MG63 (cell line): ENCODE results near the gene SNF8. TPM values are rescaled to one million over a fixed set of nuclear protein-coding genes. Genes with fewer than 3 reads are reported as not detected.
A peak's percentile ranks its signal among the peaks of the same experiment; 100 is the strongest.

Source experiments
- DNase-seq: peaks from one replicate; pipeline ENCODE4 v3.0.0-alpha.2; 2020
- H3K27me3 ChIP-seq: fragments of 250-450 bp; sonication (Bioruptor Pico); 2 replicates; pipeline ENCODE4 v1.5.1; 2020; ENCODE audit warnings: mild to moderate bottlenecking, moderate library complexity
- H3K36me3 ChIP-seq: fragments of 250-450 bp; sonication (Bioruptor Pico); 2 replicates; pipeline ENCODE4 v1.5.1; 2020; ENCODE audit warnings: mild to moderate bottlenecking, moderate library complexity
- H3K4me3 ChIP-seq: fragments of 250-450 bp; sonication (Bioruptor Pico); 2 replicates; pipeline ENCODE4 v1.5.1; 2020; ENCODE audit warnings: mild to moderate bottlenecking, moderate library complexity
- H3K9me3 ChIP-seq: fragments of 250-450 bp; sonication (Bioruptor Pico); 2 replicates; pipeline ENCODE4 v1.5.1; 2020; ENCODE audit warnings: mild to moderate bottlenecking, moderate library complexity
- total RNA-seq: library from RNA; depleted of rRNA; stranded (reverse); fragments of >200 nt; shearing (Covaris generic); gene quantifications from 2 replicates; pipeline ENCODE4 v1.2.3, GENCODE V29; 2014; ENCODE audit warnings: low replicate concordance; rRNA removed

The SNF8 gene
- total RNA-seq, 1 experiment from 2014 or later, result 293 TPM

DNA sequence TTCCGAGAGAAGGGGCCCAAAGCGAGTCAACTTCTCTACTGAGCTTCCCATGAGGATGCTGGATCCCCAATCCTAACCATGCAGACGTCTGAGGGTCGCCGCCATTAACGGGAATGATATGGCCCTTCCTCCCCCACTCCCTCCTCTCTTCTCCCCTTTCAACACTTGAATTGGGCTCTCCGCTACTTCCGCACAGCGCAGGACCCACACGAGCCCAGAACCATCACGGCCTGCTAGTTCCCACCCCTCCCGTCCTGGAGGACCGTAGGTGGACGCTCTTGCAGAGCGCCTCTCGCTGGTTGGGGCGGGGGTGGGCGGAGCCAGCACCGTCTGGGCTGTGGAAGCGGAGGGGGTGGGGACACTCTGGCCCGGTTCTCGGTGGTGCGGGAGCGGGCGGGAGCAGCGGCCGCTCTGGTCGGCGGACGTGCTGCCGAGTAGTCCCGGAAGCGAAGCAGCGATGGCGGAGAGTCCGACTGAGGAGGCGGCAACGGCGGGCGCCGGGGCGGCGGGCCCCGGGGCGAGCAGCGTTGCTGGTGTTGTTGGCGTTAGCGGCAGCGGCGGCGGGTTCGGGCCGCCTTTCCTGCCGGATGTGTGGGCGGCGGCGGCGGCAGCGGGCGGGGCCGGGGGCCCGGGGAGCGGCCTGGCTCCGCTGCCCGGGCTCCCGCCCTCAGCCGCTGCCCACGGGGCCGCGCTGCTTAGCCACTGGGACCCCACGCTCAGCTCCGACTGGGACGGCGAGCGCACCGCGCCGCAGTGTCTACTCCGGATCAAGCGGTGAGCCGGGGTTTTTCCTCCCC is 36.4 kb downstream of the SNF8 start, which contains the start of gene UBE2Z:
Gene UBE2Z, plus strand, starts transcription at position 361 of the 797 bp plus-strand sequence. Its CDS starts 97 bp downstream, at position 458.
- DNase-seq, result peak; percentile 96
- H3K4me3 ChIP-seq, result peak within 1 kb of the TSS; percentile 64
- no peaks in the 10 kb centered on the region for H3K27me3 ChIP-seq
- peaks cover 38% of the 10 kb centered on the region for H3K36me3 ChIP-seq
- no peaks in the 10 kb centered on the region for H3K9me3 ChIP-seq

GRCh38 chr17:48907713-48908046 is 37.0 kb downstream of the SNF8 start:
- Histone ChIP-seq H3K36me3 (peaks cover 33% of the 10 kb centered on the region), H3K27me3 (no peaks in the 10 kb centered on the region), H3K4me3 (peak overlapping the region; percentile 64), H3K9me3 (no peaks in the 10 kb centered on the region)
- DNase-seq, result no peak

DNA sequence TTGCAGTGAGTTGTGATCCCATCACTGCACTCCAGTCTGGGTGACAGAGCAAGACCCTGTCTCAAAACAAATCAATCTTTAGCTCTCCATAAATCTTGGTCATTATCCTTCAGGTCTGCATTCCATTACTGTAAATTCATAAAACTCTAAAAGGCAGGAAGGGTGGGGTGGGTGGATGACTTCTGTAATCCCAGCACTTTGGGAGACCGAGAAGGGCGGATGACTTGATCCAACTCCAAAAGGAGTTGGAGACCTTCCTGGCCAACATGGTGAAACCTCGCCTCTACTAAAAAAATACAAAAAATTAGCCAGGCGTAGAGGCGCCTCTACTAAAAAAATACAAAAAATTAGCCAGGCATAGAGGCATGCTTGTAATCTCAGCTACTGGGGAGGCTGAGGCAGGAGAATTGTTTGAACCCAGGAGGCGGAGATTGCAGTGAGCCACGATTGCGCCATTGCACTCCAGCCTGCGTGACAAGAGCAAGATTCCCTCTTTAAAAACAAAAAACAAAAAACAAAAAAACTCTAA is 38.6 kb downstream of the SNF8 start:
- H3K36me3 ChIP-seq, result peaks cover 16% of the 10 kb centered on the region
- no peak overlapping the region for H3K4me3 ChIP-seq
- no peak for DNase-seq
- H3K9me3 ChIP-seq, result no peaks in the 10 kb centered on the region
- no peaks in the 10 kb centered on the region for H3K27me3 ChIP-seq

- Histone ChIP-seq H3K27me3 (no peaks in the 10 kb centered on the region), H3K9me3 (no peaks in the 10 kb centered on the region), H3K36me3 (no peaks in the 10 kb centered on the region; the same call in none of the 2 replicates), H3K4me3 (no peak overlapping the region)
- no peak for DNase-seq
Measured at GRCh38 chr17:48904428-48904827, 40.2 kb downstream of the SNF8 start.

DNA sequence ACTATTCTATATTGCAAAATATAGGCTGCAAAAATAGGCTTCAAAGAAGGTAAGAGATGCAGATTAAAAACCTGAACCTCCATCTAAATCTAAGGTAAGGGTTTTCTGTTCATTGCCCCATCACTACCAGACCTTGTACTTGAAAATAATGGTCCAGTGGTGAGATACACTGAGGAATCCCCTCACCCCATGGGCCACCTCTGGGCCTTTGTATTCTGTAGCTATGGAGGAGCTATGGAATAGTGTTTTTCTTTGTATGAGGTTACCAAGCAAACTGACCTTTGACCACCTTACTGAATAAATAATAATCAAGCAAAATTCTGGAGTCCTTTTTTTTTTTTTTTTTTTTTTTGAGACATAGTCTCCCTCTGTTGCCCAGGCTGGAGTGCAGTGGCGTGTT is 41.2 kb downstream of the SNF8 start:
- Histone ChIP-seq H3K9me3 (no peaks in the 10 kb centered on the region), H3K4me3 (no peak overlapping the region), H3K36me3 (peaks cover 2% of the 10 kb centered on the region), H3K27me3 (no peaks in the 10 kb centered on the region)
- DNase-seq, result no peak

DNA sequence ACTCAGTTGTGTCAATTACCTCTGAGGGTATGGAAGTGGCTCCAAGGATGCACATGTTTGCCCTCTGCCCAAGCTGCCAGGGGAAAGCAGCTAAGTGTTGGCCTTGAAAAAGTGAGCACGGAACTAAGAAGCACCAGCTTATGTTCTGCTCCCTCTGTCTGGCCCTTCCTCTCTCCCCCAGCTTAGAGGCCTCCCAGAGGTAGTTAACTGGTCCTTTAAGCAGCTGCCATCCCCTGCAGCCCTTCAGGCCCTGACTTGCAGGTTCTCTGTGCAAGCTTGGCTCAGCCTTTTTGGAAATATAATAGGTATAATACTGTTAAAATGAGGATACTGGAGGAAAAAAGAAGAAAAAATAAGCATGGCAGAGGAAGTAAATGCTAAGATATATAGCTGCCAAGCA is 43.4 kb downstream of the SNF8 start:
- Histone ChIP-seq H3K27me3 (no peaks in the 10 kb centered on the region), H3K9me3 (no peaks in the 10 kb centered on the region), H3K36me3 (peaks cover 21% of the 10 kb centered on the region), H3K4me3 (no peak overlapping the region)
- no peak for DNase-seq

GRCh38 chr17:48894886-48895285 is 49.8 kb downstream of the SNF8 start:
- Histone ChIP-seq H3K27me3 (no peaks in the 10 kb centered on the region), H3K4me3 (no peak overlapping the region), H3K36me3 (peaks cover 47% of the 10 kb centered on the region), H3K9me3 (no peaks in the 10 kb centered on the region)
- no peak for DNase-seq

- Histone ChIP-seq H3K27me3 (no peaks in the 10 kb centered on the region), H3K36me3 (peaks cover 47% of the 10 kb centered on the region), H3K4me3 (peak overlapping the region; percentile 82), H3K9me3 (no peaks in the 10 kb centered on the region)
- DNase-seq, result no peak
Measured at GRCh38 chr17:48893646-48894508, 50.8 kb downstream of the SNF8 start.

DNA sequence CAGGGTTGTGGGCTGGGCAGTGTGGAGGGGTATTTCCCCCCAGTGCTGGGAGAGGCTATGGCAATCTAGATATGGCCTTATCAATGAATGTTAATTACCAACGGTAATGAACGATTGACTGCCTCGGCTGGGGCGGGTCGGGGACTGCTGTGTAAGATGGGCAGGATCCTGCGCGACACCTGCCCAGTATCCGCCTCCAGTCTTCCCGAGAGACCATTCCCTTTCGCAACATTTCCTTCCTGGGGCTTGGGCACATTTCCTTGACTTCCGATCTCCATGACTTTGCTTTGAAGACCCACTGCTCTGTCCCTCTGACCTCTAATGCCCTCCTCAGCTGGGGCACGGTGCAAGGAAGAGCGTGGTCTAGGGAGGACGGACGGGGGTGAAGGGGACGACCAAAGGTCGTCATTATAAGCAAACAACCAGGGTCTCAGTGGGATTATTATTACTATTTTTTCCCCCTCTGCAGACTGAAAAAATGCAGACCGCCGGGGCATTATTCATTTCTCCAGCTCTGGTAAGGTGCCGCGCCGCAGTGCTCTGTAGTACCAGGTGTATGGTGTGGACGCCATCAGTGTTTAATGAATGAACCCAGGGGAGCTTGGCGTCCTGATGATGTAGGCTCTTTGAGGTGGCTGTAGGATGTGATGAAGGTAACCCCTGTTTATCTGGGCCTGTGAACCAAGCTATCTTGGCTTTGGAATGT is 51.5 kb downstream of the SNF8 start:
- no peak for DNase-seq
- H3K4me3 ChIP-seq, result peak overlapping the region; percentile 82

GRCh38 chr17:48890086-48890485 is 54.6 kb downstream of the SNF8 start:
- DNase-seq, result no peak
- Histone ChIP-seq H3K9me3 (no peaks in the 10 kb centered on the region), H3K4me3 (no peak overlapping the region), H3K36me3 (peaks cover 15% of the 10 kb centered on the region), H3K27me3 (no peaks in the 10 kb centered on the region)

More for the DNA sequence above, 51.5 kb downstream of the SNF8 start:
- Histone ChIP-seq H3K27me3 (no peaks in the 10 kb centered on the region), H3K9me3 (no peaks in the 10 kb centered on the region), H3K36me3 (peaks cover 42% of the 10 kb centered on the region)

- Histone ChIP-seq H3K36me3 (no peaks in the 10 kb centered on the region), H3K9me3 (no peaks in the 10 kb centered on the region), H3K27me3 (no peaks in the 10 kb centered on the region), H3K4me3 (no peak overlapping the region)
- no peak for DNase-seq
Measured at GRCh38 chr17:48883171-48883570, 61.5 kb downstream of the SNF8 start.

DNA sequence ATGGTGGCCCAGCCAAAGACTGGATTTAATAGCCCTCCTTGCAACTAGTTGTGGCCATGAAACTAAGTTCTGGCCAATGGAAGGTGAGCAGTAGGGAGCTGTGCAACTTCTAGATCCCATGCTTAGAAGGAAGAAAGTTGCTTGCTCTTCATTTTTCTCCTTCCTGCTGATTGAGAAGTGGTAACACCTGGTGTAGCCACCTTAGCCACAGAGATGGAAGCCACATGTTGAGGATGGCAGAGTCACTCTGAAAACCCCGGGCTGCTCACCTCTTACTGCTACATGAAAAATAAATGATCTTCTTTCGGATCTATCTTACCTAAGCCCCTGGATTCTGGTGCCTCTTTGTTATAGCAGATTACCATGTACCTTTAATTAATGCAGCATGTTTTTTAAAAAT is 62.4 kb downstream of the SNF8 start:
- Histone ChIP-seq H3K4me3 (no peak overlapping the region), H3K36me3 (no peaks in the 10 kb centered on the region), H3K9me3 (no peaks in the 10 kb centered on the region), H3K27me3 (no peaks in the 10 kb centered on the region)
- no peak for DNase-seq

Other genes with a start within 250 kb of the SNF8 start
- gene PRAC1, start 222.3 kb downstream of the SNF8 start, total RNA-seq, result not detected in 2 replicates
- 5.0 TPM in 1 of 2 replicates, not detected in the other for gene PRAC2, start 221.7 kb downstream of the SNF8 start, total RNA-seq
- 6.1 and 10.2 TPM in 2 replicates for gene HOXB13, start 216.1 kb downstream of the SNF8 start, total RNA-seq
- gene TTLL6, start 127.6 kb downstream of the SNF8 start, total RNA-seq, result not detected in 2 replicates
- 19.2 and 61.2 TPM in 2 replicates for gene CALCOCO2, start 113.8 kb downstream of the SNF8 start, total RNA-seq
- gene ATP5MC1, start 52.1 kb downstream of the SNF8 start, total RNA-seq, result 179 and 190 TPM in 2 replicates
- 106 and 126 TPM in 2 replicates for gene UBE2Z, start 36.4 kb downstream of the SNF8 start, total RNA-seq
- not detected in 2 replicates for gene GIP, start 23.8 kb upstream of the SNF8 start, total RNA-seq
- 0.52 and 0.95 TPM in 2 replicates for gene IGF2BP1, start 52.5 kb upstream of the SNF8 start, total RNA-seq
- 0.03 TPM in 1 of 2 replicates, not detected in the other for gene B4GALNT2, start 187.9 kb upstream of the SNF8 start, total RNA-seq